Naive thymus-derived CD8-positive, alpha-beta T cell (primary cell): ENCODE measurements around the gene GRIA1. TPM values are rescaled to one million over a fixed set of nuclear protein-coding genes. Genes with fewer than 3 reads are reported as not detected.
A peak's percentile ranks its signal among the peaks of the same experiment; 100 is the strongest.

ENCODE experiments used
- ATAC-seq, 2 donors: fragments of 150-1000 bp; cut with Tn5 transposase in 1 of 2; sonication (Bioruptor Pico), chemical (Tn5 transposase) in 1 of 2; 1 replicate in 1 of 2; 2 replicates in 1 of 2; pipeline ENCODE4 v1.10.0; 2021; ENCODE audit warnings: mild to moderate bottlenecking in 2 of 2, moderate library complexity in 2 of 2
- POLR2A ChIA-PET: fragments of 350-600 bp; sonication (Branson Sonifier 250); formaldehyde crosslinking; loops from one replicate; lab custom pipeline; 2021; ENCODE audit warnings: antibody characterized with exemption; lab: Charles Lee
- DNase-seq, 10 donors: peaks; one replicate each; pipeline versions ENCODE4 v3.0.0 to v3.0.0-alpha.2; 2020 to 2022
- H3K27ac Mint-ChIP-seq, 10 donors: one replicate each; pipeline ENCODE4 v1.8.0; 2020 to 2022; ENCODE audit warnings: mild to moderate bottlenecking in 10 of 10, mixed read lengths in 10 of 10, moderate library complexity in 4 of 10, inconsistent platforms in 1 of 10
- H3K27me3 Mint-ChIP-seq, 5 donors: one replicate each; pipeline ENCODE4 v1.8.0; 2021 to 2022; ENCODE audit warnings: mixed read lengths in 5 of 5
- H3K36me3 Mint-ChIP-seq, 3 donors: one replicate each; pipeline ENCODE4 v1.8.0; 2020 to 2022; ENCODE audit warnings: mixed read lengths in 3 of 3, mild to moderate bottlenecking in 2 of 3, inconsistent platforms in 1 of 3
- H3K4me1 Mint-ChIP-seq, 4 donors: one replicate each; pipeline ENCODE4 v1.8.0; 2021 to 2022; ENCODE audit warnings: mixed read lengths in 4 of 4
- H3K4me3 Mint-ChIP-seq, 10 donors: one replicate each; pipeline ENCODE4 v1.8.0; 2020 to 2022; ENCODE audit warnings: mild to moderate bottlenecking in 10 of 10, mixed read lengths in 10 of 10, moderate library complexity in 6 of 10, inconsistent platforms in 1 of 10
- H3K9me3 Mint-ChIP-seq, 9 donors: one replicate each; pipeline ENCODE4 v1.8.0; 2020 to 2022; ENCODE audit warnings: mixed read lengths in 9 of 9, mild to moderate bottlenecking in 3 of 9, inconsistent platforms in 1 of 9, moderate library complexity in 1 of 9
- polyA plus RNA-seq, 3 donors: library from polyadenylated mRNA; unstranded; fragments of 300-500 nt; fragmentation: Illumina TruSeq; gene quantifications; one replicate each; pipeline ENCODE4 v1.2.3, GENCODE V29; 2021
- total RNA-seq, 8 experiments: library from RNA in 2 of 8; stranded (reverse) in 2 of 8; gene quantifications; one replicate each; pipeline ENCODE4 v1.2.3 and lab custom pipeline; 2021 to 2026

GRIA1 gene
- total and polyA plus RNA-seq, 5 experiments from 2014 or later: not detected

- Mint-ChIP-seq H3K27me3 (peaks cover 0 to 12% (median 1%) of the 10 kb centered on the region in 5 donors), H3K36me3 (no peaks in the 10 kb centered on the region), H3K4me3 (no peak overlapping the region), H3K9me3 (peaks cover 0 to 5% (median 0%) of the 10 kb centered on the region in 9 donors), H3K4me1 (no peaks in the 10 kb centered on the region), H3K27ac (no peak overlapping the region)
- POLR2A ChIA-PET: no interaction called here
- no peak for ATAC-seq
- no peak for DNase-seq
Observed at GRCh38 chr5:153770066-153770465, 279.6 kb downstream of the GRIA1 start.

- H3K36me3 Mint-ChIP-seq: no peaks in the 10 kb centered on the region
- ATAC-seq: no peak
- no peak for DNase-seq
- H3K4me1 Mint-ChIP-seq: no peaks in the 10 kb centered on the region
- peaks cover 0 to 24% (median 2%) of the 10 kb centered on the region in 5 donors for H3K27me3 Mint-ChIP-seq
- no peak overlapping the region for H3K4me3 Mint-ChIP-seq
- peak overlapping the region in 1 of 10 donors; percentile 25 for H3K27ac Mint-ChIP-seq
- POLR2A ChIA-PET: no interaction called here
- H3K9me3 Mint-ChIP-seq: peaks cover 0 to 9% (median 0%) of the 10 kb centered on the region in 9 donors
Observed at GRCh38 chr5:153774686-153775085, 284.2 kb downstream of the GRIA1 start.

GRCh38 chr5:153775923-153776322 is 285.5 kb downstream of the GRIA1 start:
- Mint-ChIP-seq H3K4me3 (no peak overlapping the region), H3K27me3 (peaks cover 0 to 17% (median 2%) of the 10 kb centered on the region in 5 donors), H3K36me3 (no peaks in the 10 kb centered on the region), H3K27ac (no peak overlapping the region), H3K9me3 (peaks cover 0 to 9% (median 0%) of the 10 kb centered on the region in 9 donors), H3K4me1 (no peaks in the 10 kb centered on the region)
- ATAC-seq (no peak), DNase-seq (no peak)
- POLR2A ChIA-PET: no interaction called here

GRCh38 chr5:153777681-153778581 is 287.5 kb downstream of the GRIA1 start:
- Mint-ChIP-seq H3K27ac (no peak overlapping the region), H3K27me3 (peaks cover 0 to 13% (median 7%) of the 10 kb centered on the region in 5 donors), H3K9me3 (peaks cover 0 to 9% (median 0%) of the 10 kb centered on the region in 9 donors), H3K4me1 (no peaks in the 10 kb centered on the region), H3K36me3 (no peaks in the 10 kb centered on the region), H3K4me3 (no peak overlapping the region)
- DNase-seq (no peak), ATAC-seq (no peak)
- POLR2A ChIA-PET: no interaction called here

- no peak overlapping the region for H3K4me3 Mint-ChIP-seq
- H3K27ac Mint-ChIP-seq: no peak overlapping the region
- H3K27me3 Mint-ChIP-seq: peaks cover 0 to 13% (median 5%) of the 10 kb centered on the region in 5 donors
- DNase-seq (no peak), ATAC-seq (no peak)
- peaks cover 0 to 9% (median 0%) of the 10 kb centered on the region in 9 donors for H3K9me3 Mint-ChIP-seq
- no peaks in the 10 kb centered on the region for H3K4me1 Mint-ChIP-seq
- H3K36me3 Mint-ChIP-seq: no peaks in the 10 kb centered on the region
- POLR2A ChIA-PET: no interaction called here
Observed at GRCh38 chr5:153779836-153780235, 289.4 kb downstream of the GRIA1 start.

- H3K4me1 Mint-ChIP-seq: no peaks in the 10 kb centered on the region
- no peaks in the 10 kb centered on the region for H3K36me3 Mint-ChIP-seq
- no peak for ATAC-seq
- no peak overlapping the region for H3K27ac Mint-ChIP-seq
- DNase-seq: no peak
- H3K4me3 Mint-ChIP-seq: no peak overlapping the region
- H3K27me3 Mint-ChIP-seq: peaks cover 0 to 10% (median 5%) of the 10 kb centered on the region in 5 donors
- H3K9me3 Mint-ChIP-seq: no peaks in the 10 kb centered on the region
- POLR2A ChIA-PET: no interaction called here
Observed at GRCh38 chr5:153780876-153781705, 290.6 kb downstream of the GRIA1 start.

- POLR2A ChIA-PET: no interaction called here
- Mint-ChIP-seq H3K27me3 (peaks cover 1 to 13% (median 5%) of the 10 kb centered on the region in 5 donors), H3K36me3 (no peaks in the 10 kb centered on the region), H3K4me3 (no peak overlapping the region), H3K9me3 (peaks cover 0 to 4% (median 0%) of the 10 kb centered on the region in 9 donors), H3K4me1 (no peaks in the 10 kb centered on the region), H3K27ac (no peak overlapping the region)
- ATAC-seq (no peak), DNase-seq (no peak)
Observed at GRCh38 chr5:153782589-153783361, 292.3 kb downstream of the GRIA1 start.

- ATAC-seq: no peak
- Mint-ChIP-seq H3K9me3 (peaks cover 0 to 8% (median 0%) of the 10 kb centered on the region in 9 donors), H3K27ac (no peak overlapping the region), H3K4me3 (no peak overlapping the region), H3K27me3 (peaks cover 3 to 19% (median 9%) of the 10 kb centered on the region in 5 donors), H3K36me3 (no peaks in the 10 kb centered on the region), H3K4me1 (no peaks in the 10 kb centered on the region)
- POLR2A ChIA-PET: no interaction called here
- no peak for DNase-seq
Observed at GRCh38 chr5:153783362-153783658, 292.8 kb downstream of the GRIA1 start.

GRCh38 chr5:153784277-153784676 is 293.8 kb downstream of the GRIA1 start:
- no peaks in the 10 kb centered on the region for H3K36me3 Mint-ChIP-seq
- H3K27ac Mint-ChIP-seq: no peak overlapping the region
- H3K4me3 Mint-ChIP-seq: no peak overlapping the region

GRCh38 chr5:153791339-153791738 is 300.9 kb downstream of the GRIA1 start:
- Mint-ChIP-seq H3K4me1 (no peaks in the 10 kb centered on the region), H3K27me3 (peaks cover 0 to 14% (median 7%) of the 10 kb centered on the region in 5 donors), H3K4me3 (no peak overlapping the region), H3K27ac (no peak overlapping the region), H3K9me3 (peaks cover 0 to 14% (median 2%) of the 10 kb centered on the region in 9 donors), H3K36me3 (no peaks in the 10 kb centered on the region)
- POLR2A ChIA-PET: no interaction called here
- no peak for ATAC-seq
- no peak for DNase-seq

More at GRCh38 chr5:153784277-153784676, 293.8 kb downstream of the GRIA1 start:
- DNase-seq: no peak
- no peaks in the 10 kb centered on the region for H3K4me1 Mint-ChIP-seq
- peaks cover 0 to 13% (median 0%) of the 10 kb centered on the region in 9 donors for H3K9me3 Mint-ChIP-seq
- peaks cover 3 to 24% (median 11%) of the 10 kb centered on the region in 5 donors for H3K27me3 Mint-ChIP-seq
- POLR2A ChIA-PET: no interaction called here
- no peak for ATAC-seq

- no peaks in the 10 kb centered on the region for H3K36me3 Mint-ChIP-seq
- peaks cover 0 to 12% (median 6%) of the 10 kb centered on the region in 5 donors for H3K27me3 Mint-ChIP-seq
- no peak for ATAC-seq
- POLR2A ChIA-PET: no interaction called here
- H3K4me1 Mint-ChIP-seq: no peaks in the 10 kb centered on the region
- DNase-seq: no peak
- H3K27ac Mint-ChIP-seq: no peak overlapping the region
- H3K9me3 Mint-ChIP-seq: peaks cover 0 to 13% (median 2%) of the 10 kb centered on the region in 9 donors
- no peak overlapping the region for H3K4me3 Mint-ChIP-seq
Observed at GRCh38 chr5:153792305-153792704, 301.8 kb downstream of the GRIA1 start.

GRCh38 chr5:153793699-153794098 is 303.2 kb downstream of the GRIA1 start:
- H3K4me3 Mint-ChIP-seq: no peak overlapping the region
- peaks cover 0 to 2% (median 0%) of the 10 kb centered on the region in 5 donors for H3K27me3 Mint-ChIP-seq
- H3K4me1 Mint-ChIP-seq: no peaks in the 10 kb centered on the region
- ATAC-seq: no peak
- DNase-seq: no peak
- no peak overlapping the region for H3K27ac Mint-ChIP-seq
- POLR2A ChIA-PET: no interaction called here
- peaks cover 0 to 5% (median 0%) of the 10 kb centered on the region in 9 donors for H3K9me3 Mint-ChIP-seq
- H3K36me3 Mint-ChIP-seq: no peaks in the 10 kb centered on the region
